ENCODE data around the gene SLC30A3.
"Not testable (repeated sequence)": the region's sequence is repeated elsewhere in the genome, so short reads cannot be mapped to it uniquely, and the experiment has no call there.

SLC30A3 gene

DNA sequence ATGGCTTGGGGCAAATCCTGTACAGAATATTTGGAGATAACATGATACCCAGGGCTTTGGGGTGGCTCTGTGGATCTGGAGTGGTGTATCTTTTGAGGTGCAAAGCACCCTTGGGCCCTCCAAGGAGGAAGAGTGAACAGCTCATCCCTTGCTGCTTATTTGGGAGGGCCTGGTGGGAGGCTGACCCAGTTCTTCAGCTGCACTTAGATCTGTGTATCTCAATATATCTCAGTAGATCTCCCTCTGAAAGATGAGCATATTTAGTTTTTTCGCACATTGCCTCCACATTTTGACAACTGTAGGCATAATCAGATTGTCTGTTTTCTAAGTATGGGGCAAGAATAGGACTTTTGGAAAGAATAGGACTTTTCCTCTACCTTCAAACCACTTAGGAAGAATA lies 22.1 kb upstream of the SLC30A3 start:
- no peak for DNase-seq

GRCh38 chr2:27282892-27283291 lies 20.0 kb upstream of the SLC30A3 start:
- no peak for DNase-seq

DNA sequence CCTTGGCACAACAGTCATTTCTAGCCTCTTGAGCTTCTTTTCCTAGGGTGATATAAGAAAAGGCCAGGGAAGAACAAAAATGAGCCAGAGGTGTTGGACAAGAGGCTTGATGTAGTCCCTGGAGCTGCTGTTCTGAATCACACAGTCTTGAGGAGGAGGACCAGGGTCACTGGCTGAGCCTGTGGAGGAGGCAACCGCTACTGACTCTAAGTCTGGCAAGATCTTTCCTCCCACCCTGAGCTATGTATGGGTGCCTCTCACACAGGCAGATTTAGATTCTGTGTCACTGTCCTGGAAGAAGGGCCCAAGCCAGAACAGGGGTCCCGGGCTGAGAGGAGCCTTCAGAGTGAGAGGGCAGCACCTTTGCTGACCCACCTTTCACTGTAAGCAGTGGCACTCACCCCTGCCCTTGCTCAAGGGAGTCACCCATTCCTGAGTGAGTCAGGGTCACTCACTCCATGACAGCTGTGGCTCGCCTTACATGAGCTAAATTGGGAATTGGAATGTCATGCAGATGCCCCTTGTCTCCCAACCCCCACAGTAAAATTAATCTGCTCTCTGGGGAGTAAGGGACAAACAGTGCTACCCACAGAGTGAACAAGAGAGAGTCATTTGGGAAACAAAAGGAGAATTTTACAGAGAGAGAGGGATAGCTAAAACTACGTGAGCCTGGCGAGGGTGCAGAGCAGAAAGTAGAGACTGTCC lies 19.2 kb upstream of the SLC30A3 start, which contains the start of gene TRIM54:
TSS of gene TRIM54 (plus strand) at position 575 of the 705 bp plus-strand sequence. CDS start 303 bp downstream, outside the sequence.
- no peak for DNase-seq

GRCh38 chr2:27281442-27281841 lies 18.6 kb upstream of the SLC30A3 start:
- no peak for DNase-seq

GRCh38 chr2:27280826-27281225 lies 18.0 kb upstream of the SLC30A3 start:
- DNase-seq = no peak

GRCh38 chr2:27278010-27278409 lies 15.2 kb upstream of the SLC30A3 start:
- no peak for DNase-seq

- no peak for DNase-seq
Measured at GRCh38 chr2:27275211-27276150, 12.6 kb upstream of the SLC30A3 start, which contains the start of gene DNAJC5G. DNAJC5G (plus strand) TSS chr2:27275433; CDS start chr2:27276729, 1,296 bp downstream.

- DNase-seq = not testable (repeated sequence)
Measured at GRCh38 chr2:27272537-27273522, 10.0 kb upstream of the SLC30A3 start.

- no peak for DNase-seq
Measured at GRCh38 chr2:27271631-27272340, 8.9 kb upstream of the SLC30A3 start.

DNA sequence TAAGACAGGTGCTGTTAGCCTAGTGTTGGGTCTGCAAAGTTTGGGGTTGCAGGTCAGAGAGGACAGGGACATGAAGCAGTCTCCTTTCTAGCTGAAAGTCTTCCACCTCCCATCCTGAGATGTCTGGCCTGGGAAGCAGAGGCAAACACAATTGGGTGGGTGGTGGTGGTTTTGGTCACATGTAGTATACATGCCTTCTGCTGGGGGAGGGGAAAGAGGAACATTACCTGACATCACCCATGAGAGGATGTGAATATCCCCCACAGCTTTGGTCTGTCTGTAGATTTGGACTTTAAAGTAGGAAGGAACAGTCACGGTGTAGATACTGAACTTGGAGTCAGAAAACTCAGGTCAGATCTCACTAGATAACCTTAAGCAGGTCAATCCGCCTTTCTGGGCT lies 7.8 kb upstream of the SLC30A3 start:
- DNase-seq = no peak

DNA sequence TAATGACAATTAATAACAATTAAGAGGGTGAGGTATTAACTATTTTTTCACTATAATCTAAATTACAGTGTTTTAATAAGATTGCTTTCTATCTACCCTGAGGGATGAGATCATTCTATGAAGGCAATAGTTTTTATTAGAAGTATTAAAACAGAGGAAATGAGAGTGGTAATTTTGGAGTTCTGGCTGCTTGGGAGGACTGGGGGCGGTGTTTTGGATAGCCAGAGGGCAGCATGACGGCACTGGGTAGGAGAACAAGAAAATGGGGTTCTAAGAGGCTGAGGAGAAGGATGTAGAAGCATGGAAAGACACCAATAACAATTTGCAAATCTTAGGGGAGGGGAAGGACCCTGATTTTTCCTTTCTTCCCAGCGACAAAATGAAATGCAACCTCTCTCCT lies 7.3 kb upstream of the SLC30A3 start:
- DNase-seq = no peak

- DNase-seq = not testable (repeated sequence)
Measured at GRCh38 chr2:27268296-27268695, 5.4 kb upstream of the SLC30A3 start.

DNA sequence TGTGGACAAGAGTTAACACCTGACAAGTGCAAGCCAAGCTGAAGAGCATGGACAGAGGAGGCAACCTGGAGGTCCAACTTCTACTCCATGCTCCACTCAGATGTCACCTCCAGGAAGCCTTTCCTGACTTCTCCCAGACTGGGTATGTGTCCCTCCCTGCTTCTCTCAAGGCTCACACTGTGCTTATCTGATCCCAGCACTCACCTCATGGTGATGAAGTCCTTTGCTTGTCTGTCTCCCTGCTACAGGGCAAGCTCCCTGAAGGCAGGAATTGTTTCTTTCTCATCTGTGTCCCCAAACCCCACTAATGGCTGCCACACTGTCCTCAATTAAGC lies 2.7 kb upstream of the SLC30A3 start:
- DNase-seq = no peak

GRCh38 chr2:27264753-27265535 lies 2.1 kb upstream of the SLC30A3 start:
- peak; percentile 67 for DNase-seq

DNA sequence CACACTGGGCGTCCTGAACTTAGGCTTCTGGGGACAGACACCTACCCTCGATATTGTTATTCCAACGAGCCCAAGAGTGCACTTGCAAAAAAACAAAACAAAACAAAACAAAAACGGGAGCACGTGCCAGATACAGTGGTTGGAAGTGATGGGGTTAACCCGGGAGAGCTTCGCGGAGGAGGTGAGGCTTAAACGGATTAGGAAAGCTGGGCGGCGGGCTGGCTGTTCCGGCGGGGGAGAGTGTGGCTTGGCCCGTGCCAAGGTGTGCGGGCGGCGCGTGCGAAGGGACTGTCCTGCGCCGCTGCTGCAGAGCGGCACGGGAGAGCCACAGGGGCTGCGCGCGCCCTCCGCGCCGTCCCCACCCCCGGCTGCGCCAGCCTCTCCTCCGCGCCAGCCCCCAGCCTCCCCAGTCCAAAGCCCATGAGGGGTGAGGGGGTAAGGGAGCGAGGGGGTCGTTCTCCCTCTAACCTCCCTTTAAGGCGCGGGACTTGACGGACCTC lies 1.5 kb upstream of the SLC30A3 start:
- peak; percentile 36 for DNase-seq

GRCh38 chr2:27263287-27264252 lies 723 bp upstream of the SLC30A3 start:
- no peak for DNase-seq

DNA sequence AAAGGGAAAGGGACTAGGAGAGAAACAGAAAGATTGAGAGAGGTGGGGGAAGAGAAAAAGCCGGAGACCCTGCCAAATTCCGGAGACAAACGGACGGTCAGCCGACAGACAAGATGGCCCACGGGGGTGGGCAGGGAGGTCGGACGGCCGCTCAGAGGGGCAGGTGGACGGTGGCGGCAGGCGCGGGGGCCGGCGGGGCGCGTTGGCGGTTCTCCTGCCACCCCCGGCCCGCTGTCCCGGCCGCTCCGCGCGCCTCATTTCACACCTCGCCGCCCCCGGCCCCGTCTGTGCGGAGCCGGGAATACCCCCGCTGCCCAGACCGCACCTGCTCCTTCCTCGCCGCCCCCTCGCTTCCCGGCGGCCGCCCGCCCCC lies 935 bp downstream of the SLC30A3 start:
- DNase-seq = no peak

- DNase-seq = no peak
Measured at GRCh38 chr2:27261241-27261925, 1.5 kb downstream of the SLC30A3 start.

- DNase-seq = no peak
Measured at GRCh38 chr2:27258051-27258450, 4.8 kb downstream of the SLC30A3 start.
